SK-N-SH (cell line): ENCODE data around the gene CD200R1. TPM values are rescaled to one million over a fixed set of nuclear protein-coding genes. Genes with fewer than 3 reads are reported as not detected.

Experiments used
- CTCF ChIA-PET: fragments of 300-600, 350-600 bp; formaldehyde crosslinking; extraction: SDS; loops from one replicate; lab custom pipeline; 2021; lab: Yijun Ruan, JAX
- POLR2A ChIA-PET: fragments of 350-600 bp; sonication (Branson Sonifier 250); formaldehyde crosslinking; extraction: SDS; loops from one replicate; lab custom pipeline; 2020; ENCODE audit warnings: antibody characterized with exemption, inconsistent platforms; lab: Yijun Ruan, JAX
- DNase-seq: peaks from one replicate; pipeline ENCODE4 v3.0.0; 2012
- H2AFZ ChIP-seq: fragments of 200-600 bp; sonication (generic); 2 replicates; pipeline ENCODE4 v1.8.1; 2016; ENCODE audit warnings: antibody characterized with exemption, mild to moderate bottlenecking, low read depth
- H3F3A ChIP-seq: fragments of 200-600 bp; sonication (generic); replicated peaks from 2 replicates; pipeline ENCODE3; 2016; ENCODE audit warnings: antibody characterized with exemption, mild to moderate bottlenecking; ENCODE audit not compliant: insufficient read depth
- H3K27ac ChIP-seq, 2 experiments: fragments of 200-500 bp in 1 of 2; fragments of 200-600 bp in 1 of 2; sonication (Bioruptor generic) in 1 of 2; sonication (generic), shearing (Covaris generic) in 1 of 2; 2 replicates each; pipeline versions ENCODE4 v1.5.1 to v1.6.1; 2014 to 2016; ENCODE audit warnings: low read depth in 2 of 2, inconsistent platforms in 1 of 2, low read length in 1 of 2, mild to moderate bottlenecking in 1 of 2, mixed read lengths in 1 of 2
- H3K27me3 ChIP-seq: fragments of 200-600 bp; sonication (generic), shearing (Covaris generic); 2 replicates; pipeline ENCODE4 v1.6.1; 2016; ENCODE audit warnings: mixed run types; ENCODE audit not compliant: insufficient read depth
- H3K36me3 ChIP-seq, 2 experiments: fragments of 200-500 bp in 1 of 2; fragments of 200-600 bp in 1 of 2; sonication (Bioruptor generic) in 1 of 2; sonication (generic) in 1 of 2; replicated peaks in 1 of 2; 2 replicates each; pipeline versions ENCODE3 to v1.5.1; 2014 to 2016; ENCODE audit warnings: low read length in 1 of 2, mild to moderate bottlenecking in 1 of 2; ENCODE audit not compliant: insufficient read depth in 2 of 2, control insufficient read depth in 1 of 2
- H3K4me1 ChIP-seq, 2 experiments: fragments of 200-500 bp in 1 of 2; fragments of 200-600 bp in 1 of 2; sonication (Bioruptor generic) in 1 of 2; sonication (generic), shearing (Covaris generic) in 1 of 2; 2 replicates each; pipeline versions ENCODE4 v1.5.1 to v1.6.1; 2014 to 2016; ENCODE audit warnings: low read depth in 1 of 2, low read length in 1 of 2, mixed run types in 1 of 2; ENCODE audit not compliant: insufficient read depth in 2 of 2, control insufficient read depth in 1 of 2
- H3K4me2 ChIP-seq: fragments of 200-600 bp; sonication (generic), shearing (Covaris generic); 2 replicates; pipeline ENCODE4 v1.6.1; 2017; ENCODE audit warnings: mixed run types
- H3K4me3 ChIP-seq, 2 experiments: fragments of 200-500 bp in 1 of 2; fragments of 200-600 bp in 1 of 2; sonication (Bioruptor generic) in 1 of 2; sonication (generic), shearing (Covaris generic) in 1 of 2; 2 replicates each; pipeline versions ENCODE4 v1.5.1 to v1.8.1; 2014 to 2016; ENCODE audit warnings: low read depth in 2 of 2, inconsistent platforms in 1 of 2, low read length in 1 of 2, mild to moderate bottlenecking in 1 of 2, mixed read lengths in 1 of 2, moderate library complexity in 1 of 2
- H3K79me2 ChIP-seq: fragments of 200-600 bp; sonication (generic); 2 replicates; pipeline ENCODE4 v1.8.1; 2017; ENCODE audit warnings: mild to moderate bottlenecking; ENCODE audit not compliant: insufficient read depth
- H3K9ac ChIP-seq: fragments of 200-600 bp; sonication (generic); 2 replicates; pipeline ENCODE4 v1.6.1; 2017; ENCODE audit warnings: mixed run types
- H3K9me2 ChIP-seq: fragments of 200-600 bp; sonication (generic); 2 replicates; pipeline ENCODE4 v1.6.1; 2017; ENCODE audit warnings: mixed run types
- H3K9me3 ChIP-seq: fragments of 200-600 bp; sonication (generic); 2 replicates; pipeline ENCODE4 v1.6.1; 2017; ENCODE audit warnings: mixed run types, mild to moderate bottlenecking, moderate library complexity
- H4K20me1 ChIP-seq: fragments of 200-600 bp; sonication (generic); 2 replicates; pipeline ENCODE4 v1.6.1; 2017; ENCODE audit warnings: mild to moderate bottlenecking, mixed run types; ENCODE audit not compliant: insufficient read depth
- CHD2 ChIP-seq: fragments of 150-350 bp; IDR thresholded peaks from 2 replicates; pipeline ENCODE4 v1.6.1; 2018; ENCODE audit warnings: low read length; ENCODE audit not compliant: partially characterized antibody
- ELF1 ChIP-seq: IDR thresholded peaks from 2 replicates; pipeline ENCODE4 v1.4.0; 2012
- FOSL2 ChIP-seq: IDR thresholded peaks from 2 replicates; pipeline ENCODE4 v1.4.0; 2012; ENCODE audit warnings: low read depth, mild to moderate bottlenecking, moderate library complexity, borderline replicate concordance
- FOXM1 ChIP-seq: IDR thresholded peaks from 2 replicates; pipeline ENCODE4 v1.4.0; 2012; ENCODE audit warnings: low read depth, mild to moderate bottlenecking
- GABPA ChIP-seq: IDR thresholded peaks from 2 replicates; pipeline ENCODE4 v1.4.0; 2012; ENCODE audit warnings: low read depth, mild to moderate bottlenecking
- GATA2 ChIP-seq: sonication (generic); formaldehyde crosslinking; IDR thresholded peaks from 2 replicates; pipeline ENCODE4 v1.5.0; 2020; ENCODE audit warnings: mild to moderate bottlenecking, missing genetic modification reagents
- MEF2A ChIP-seq: IDR thresholded peaks from 2 replicates; pipeline ENCODE4 v1.4.0; 2012; ENCODE audit warnings: low read depth, borderline replicate concordance
- MXI1 ChIP-seq: IDR thresholded peaks from 2 replicates; pipeline ENCODE4 v1.6.1; 2012; ENCODE audit warnings: mild to moderate bottlenecking, low read depth, low read length, improper control_type of control experiment
- NFIC ChIP-seq: IDR thresholded peaks from 2 replicates; pipeline ENCODE4 v1.4.0; 2012; ENCODE audit warnings: borderline replicate concordance
- RCOR1 ChIP-seq: fragments of 150-350 bp; IDR thresholded peaks from 2 replicates; pipeline ENCODE4 v1.6.1; 2017; ENCODE audit warnings: antibody characterized with exemption, low read length
- RFX5 ChIP-seq: IDR thresholded peaks from 2 replicates; pipeline ENCODE4 v1.6.1; 2012; ENCODE audit warnings: mild to moderate bottlenecking, improper control_type of control experiment, low read length
- SIN3A ChIP-seq: IDR thresholded peaks from 2 replicates; pipeline ENCODE4 v1.6.1; 2012; ENCODE audit warnings: low read depth, mild to moderate bottlenecking, low read length, moderate library complexity, borderline replicate concordance
- SMC3 ChIP-seq: IDR thresholded peaks from 2 replicates; pipeline ENCODE4 v1.6.1; 2012; ENCODE audit warnings: low read depth, low read length, improper control_type of control experiment
- TAF1 ChIP-seq: IDR thresholded peaks from 2 replicates; pipeline ENCODE4 v1.6.1; 2012; ENCODE audit warnings: low read depth, mild to moderate bottlenecking, low read length, moderate library complexity, borderline replicate concordance
- TCF12 ChIP-seq: IDR thresholded peaks from 2 replicates; pipeline ENCODE4 v1.4.0; 2012
- YY1 ChIP-seq: IDR thresholded peaks from 2 replicates; pipeline ENCODE4 v1.4.0; 2012; ENCODE audit warnings: low read depth, mild to moderate bottlenecking
- polyA plus RNA-seq, 3 experiments: library from polyadenylated mRNA; depleted of rRNA; stranded (reverse); fragments of >200 nt; gene quantifications; 2 replicates each; pipeline ENCODE4 v1.2.3, GENCODE V29; 2012
- TF ChIP-seq, protein P1 (sequence below): IDR thresholded peaks from 2 replicates; pipeline ENCODE4 v1.6.1; 2012; ENCODE audit warnings: mild to moderate bottlenecking, low read depth, low read length, moderate library complexity
- TF ChIP-seq, protein P2 (sequence below): fragments of 200-600 bp; sonication (generic); IDR thresholded peaks from 2 replicates; pipeline ENCODE4 v1.6.1; 2017; ENCODE audit warnings: antibody characterized with exemption, mild to moderate bottlenecking, moderate library complexity
- TF ChIP-seq, protein P3 (sequence below): fragments of 150-350 bp; IDR thresholded peaks from 2 replicates; pipeline ENCODE4 v1.6.1; 2017; ENCODE audit warnings: antibody characterized with exemption, low read length, low read depth, borderline replicate concordance

Gene CD200R1
- polyA plus RNA-seq, 1 of the 3 experiments (the other 2 are of a cell fraction), result 0.02 TPM

- DNase-seq, result no peak
- CTCF ChIA-PET, result interaction anchor here (1.0 to 1.6 kb wide), 2 partner anchors 11 to 32 kb away, joined by 3 to 5 read pairs; no protein-coding TSS in a partner anchor
- POLR2A ChIA-PET, result no interaction called here
- H3K36me3 ChIP-seq, result peaks cover 80 to 91% of the 10 kb centered on the region in 2 experiments
- no peaks in the 10 kb centered on the region for H4K20me1 ChIP-seq
- no peaks in the 10 kb centered on the region; a peak in 2 of 4 replicates for H3K4me1 ChIP-seq
- H3K9ac ChIP-seq, result no peak overlapping the region
- no peak overlapping the region for H2AFZ ChIP-seq
- no peak overlapping the region for H3K27ac ChIP-seq
- H3F3A ChIP-seq, result peaks cover 17% of the 10 kb centered on the region
- no peaks in the 10 kb centered on the region for H3K27me3 ChIP-seq
- no peaks in the 10 kb centered on the region for H3K9me3 ChIP-seq
- H3K9me2 ChIP-seq, result no peaks in the 10 kb centered on the region
- H3K4me2 ChIP-seq, result no peak overlapping the region
- peaks cover 7% of the 10 kb centered on the region for H3K79me2 ChIP-seq
- H3K4me3 ChIP-seq, result no peak overlapping the region
- TF ChIP-seq CHD2, result no peak
- no peak for TF ChIP-seq GABPA
- TF ChIP-seq SMC3, result no peak
- no peak for TF ChIP-seq RFX5
- TF ChIP-seq SIN3A, result no peak
- TF ChIP-seq, protein P1, sequence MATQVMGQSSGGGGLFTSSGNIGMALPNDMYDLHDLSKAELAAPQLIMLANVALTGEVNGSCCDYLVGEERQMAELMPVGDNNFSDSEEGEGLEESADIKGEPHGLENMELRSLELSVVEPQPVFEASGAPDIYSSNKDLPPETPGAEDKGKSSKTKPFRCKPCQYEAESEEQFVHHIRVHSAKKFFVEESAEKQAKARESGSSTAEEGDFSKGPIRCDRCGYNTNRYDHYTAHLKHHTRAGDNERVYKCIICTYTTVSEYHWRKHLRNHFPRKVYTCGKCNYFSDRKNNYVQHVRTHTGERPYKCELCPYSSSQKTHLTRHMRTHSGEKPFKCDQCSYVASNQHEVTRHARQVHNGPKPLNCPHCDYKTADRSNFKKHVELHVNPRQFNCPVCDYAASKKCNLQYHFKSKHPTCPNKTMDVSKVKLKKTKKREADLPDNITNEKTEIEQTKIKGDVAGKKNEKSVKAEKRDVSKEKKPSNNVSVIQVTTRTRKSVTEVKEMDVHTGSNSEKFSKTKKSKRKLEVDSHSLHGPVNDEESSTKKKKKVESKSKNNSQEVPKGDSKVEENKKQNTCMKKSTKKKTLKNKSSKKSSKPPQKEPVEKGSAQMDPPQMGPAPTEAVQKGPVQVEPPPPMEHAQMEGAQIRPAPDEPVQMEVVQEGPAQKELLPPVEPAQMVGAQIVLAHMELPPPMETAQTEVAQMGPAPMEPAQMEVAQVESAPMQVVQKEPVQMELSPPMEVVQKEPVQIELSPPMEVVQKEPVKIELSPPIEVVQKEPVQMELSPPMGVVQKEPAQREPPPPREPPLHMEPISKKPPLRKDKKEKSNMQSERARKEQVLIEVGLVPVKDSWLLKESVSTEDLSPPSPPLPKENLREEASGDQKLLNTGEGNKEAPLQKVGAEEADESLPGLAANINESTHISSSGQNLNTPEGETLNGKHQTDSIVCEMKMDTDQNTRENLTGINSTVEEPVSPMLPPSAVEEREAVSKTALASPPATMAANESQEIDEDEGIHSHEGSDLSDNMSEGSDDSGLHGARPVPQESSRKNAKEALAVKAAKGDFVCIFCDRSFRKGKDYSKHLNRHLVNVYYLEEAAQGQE, result no peak
- TF ChIP-seq FOXM1, result no peak
- TF ChIP-seq FOSL2, result no peak
- no peak for TF ChIP-seq RCOR1
- TF ChIP-seq MXI1, result no peak
- no peak for TF ChIP-seq TCF12
- no peak for TF ChIP-seq YY1
- TF ChIP-seq, protein P2, sequence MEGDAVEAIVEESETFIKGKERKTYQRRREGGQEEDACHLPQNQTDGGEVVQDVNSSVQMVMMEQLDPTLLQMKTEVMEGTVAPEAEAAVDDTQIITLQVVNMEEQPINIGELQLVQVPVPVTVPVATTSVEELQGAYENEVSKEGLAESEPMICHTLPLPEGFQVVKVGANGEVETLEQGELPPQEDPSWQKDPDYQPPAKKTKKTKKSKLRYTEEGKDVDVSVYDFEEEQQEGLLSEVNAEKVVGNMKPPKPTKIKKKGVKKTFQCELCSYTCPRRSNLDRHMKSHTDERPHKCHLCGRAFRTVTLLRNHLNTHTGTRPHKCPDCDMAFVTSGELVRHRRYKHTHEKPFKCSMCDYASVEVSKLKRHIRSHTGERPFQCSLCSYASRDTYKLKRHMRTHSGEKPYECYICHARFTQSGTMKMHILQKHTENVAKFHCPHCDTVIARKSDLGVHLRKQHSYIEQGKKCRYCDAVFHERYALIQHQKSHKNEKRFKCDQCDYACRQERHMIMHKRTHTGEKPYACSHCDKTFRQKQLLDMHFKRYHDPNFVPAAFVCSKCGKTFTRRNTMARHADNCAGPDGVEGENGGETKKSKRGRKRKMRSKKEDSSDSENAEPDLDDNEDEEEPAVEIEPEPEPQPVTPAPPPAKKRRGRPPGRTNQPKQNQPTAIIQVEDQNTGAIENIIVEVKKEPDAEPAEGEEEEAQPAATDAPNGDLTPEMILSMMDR, result no peak
- TF ChIP-seq ELF1, result no peak
- TF ChIP-seq, protein P3, sequence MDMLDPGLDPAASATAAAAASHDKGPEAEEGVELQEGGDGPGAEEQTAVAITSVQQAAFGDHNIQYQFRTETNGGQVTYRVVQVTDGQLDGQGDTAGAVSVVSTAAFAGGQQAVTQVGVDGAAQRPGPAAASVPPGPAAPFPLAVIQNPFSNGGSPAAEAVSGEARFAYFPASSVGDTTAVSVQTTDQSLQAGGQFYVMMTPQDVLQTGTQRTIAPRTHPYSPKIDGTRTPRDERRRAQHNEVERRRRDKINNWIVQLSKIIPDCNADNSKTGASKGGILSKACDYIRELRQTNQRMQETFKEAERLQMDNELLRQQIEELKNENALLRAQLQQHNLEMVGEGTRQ, result no peak
- no peak for TF ChIP-seq TAF1
- TF ChIP-seq GATA2, result no peak
- no peak for TF ChIP-seq NFIC
- no peak for TF ChIP-seq MEF2A
These were observed 27.8 kb upstream of the CD200R1 start for GRCh38 chr3:113002679-113003078.
